ENCODE measurements around the gene MINDY3.

The MINDY3 gene

DNA sequence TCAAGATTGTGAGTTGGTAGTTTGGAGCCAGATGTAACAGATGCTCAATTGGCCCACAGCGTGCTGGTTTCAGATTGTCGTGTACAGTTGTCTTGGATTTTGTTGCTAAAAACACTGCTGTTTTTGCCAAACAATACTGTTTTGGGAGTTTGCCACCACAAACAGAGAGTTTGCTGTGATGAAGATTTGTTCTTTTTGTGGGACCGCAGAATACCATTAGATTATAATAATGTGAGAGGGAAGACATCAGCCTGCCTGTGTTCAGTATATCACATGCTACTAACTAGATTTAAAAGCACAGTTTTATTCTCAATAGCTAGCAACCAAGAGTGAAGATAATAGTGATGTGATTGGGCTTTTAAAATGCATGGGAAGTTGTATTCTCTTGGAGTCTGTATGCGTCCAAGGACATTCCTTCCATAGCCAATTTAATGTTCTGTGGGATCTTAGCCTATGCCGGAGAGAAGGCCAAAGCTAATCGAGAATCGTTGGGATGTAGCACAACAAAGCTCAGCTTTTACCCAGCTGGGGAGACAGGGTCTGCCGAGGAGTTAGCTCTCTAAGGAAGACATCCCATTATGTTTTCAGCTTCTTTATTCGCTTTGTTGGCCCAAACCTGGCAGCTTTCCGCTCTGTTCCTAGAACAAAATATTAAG is 121.9 kb downstream of the MINDY3 start:
- H3K4me3 ChIP-seq (ENCODE audit: low read depth, low read length): no peak overlapping the region
- in situ Hi-C loops (cut with HindIII; ENCODE audit: low pct_ligation_motif_present, low sequenced_read_pairs): no loop called here
- TF ChIP-seq, protein P1, sequence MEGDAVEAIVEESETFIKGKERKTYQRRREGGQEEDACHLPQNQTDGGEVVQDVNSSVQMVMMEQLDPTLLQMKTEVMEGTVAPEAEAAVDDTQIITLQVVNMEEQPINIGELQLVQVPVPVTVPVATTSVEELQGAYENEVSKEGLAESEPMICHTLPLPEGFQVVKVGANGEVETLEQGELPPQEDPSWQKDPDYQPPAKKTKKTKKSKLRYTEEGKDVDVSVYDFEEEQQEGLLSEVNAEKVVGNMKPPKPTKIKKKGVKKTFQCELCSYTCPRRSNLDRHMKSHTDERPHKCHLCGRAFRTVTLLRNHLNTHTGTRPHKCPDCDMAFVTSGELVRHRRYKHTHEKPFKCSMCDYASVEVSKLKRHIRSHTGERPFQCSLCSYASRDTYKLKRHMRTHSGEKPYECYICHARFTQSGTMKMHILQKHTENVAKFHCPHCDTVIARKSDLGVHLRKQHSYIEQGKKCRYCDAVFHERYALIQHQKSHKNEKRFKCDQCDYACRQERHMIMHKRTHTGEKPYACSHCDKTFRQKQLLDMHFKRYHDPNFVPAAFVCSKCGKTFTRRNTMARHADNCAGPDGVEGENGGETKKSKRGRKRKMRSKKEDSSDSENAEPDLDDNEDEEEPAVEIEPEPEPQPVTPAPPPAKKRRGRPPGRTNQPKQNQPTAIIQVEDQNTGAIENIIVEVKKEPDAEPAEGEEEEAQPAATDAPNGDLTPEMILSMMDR (IDR thresholded peaks at IDR 0.05; ENCODE audit: low read depth, low read length, missing control alignments): no peak
- DNase-seq: peak; percentile 7
- H3K36me3 ChIP-seq (replicated peaks): no peaks in the 10 kb centered on the region
- H3K27me3 ChIP-seq (replicated peaks): no peaks in the 10 kb centered on the region
- H3K27ac ChIP-seq: no peak overlapping the region

DNA sequence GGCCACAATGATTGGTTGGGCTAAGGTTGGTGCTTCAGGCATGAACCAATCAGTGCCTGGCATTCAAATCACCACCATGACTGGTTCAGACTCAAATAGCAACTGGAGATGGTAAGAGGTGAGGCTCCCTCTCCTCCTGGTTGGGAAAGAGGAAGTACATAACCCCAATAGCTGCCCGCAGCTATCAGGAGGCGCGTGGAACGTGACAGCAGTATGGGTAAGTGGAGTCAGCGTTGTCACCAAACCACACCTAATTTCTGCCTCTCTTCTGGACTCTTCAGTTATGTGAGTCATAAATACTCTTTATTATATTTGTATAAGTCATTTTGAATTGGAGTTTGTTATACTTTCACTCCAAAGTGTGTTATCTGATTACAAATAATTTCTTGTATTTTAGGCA is 122.7 kb downstream of the MINDY3 start:
- TF ChIP-seq, protein P1 (IDR thresholded peaks at IDR 0.05; ENCODE audit: low read depth, low read length, missing control alignments): no peak
- DNase-seq: no peak

DNA sequence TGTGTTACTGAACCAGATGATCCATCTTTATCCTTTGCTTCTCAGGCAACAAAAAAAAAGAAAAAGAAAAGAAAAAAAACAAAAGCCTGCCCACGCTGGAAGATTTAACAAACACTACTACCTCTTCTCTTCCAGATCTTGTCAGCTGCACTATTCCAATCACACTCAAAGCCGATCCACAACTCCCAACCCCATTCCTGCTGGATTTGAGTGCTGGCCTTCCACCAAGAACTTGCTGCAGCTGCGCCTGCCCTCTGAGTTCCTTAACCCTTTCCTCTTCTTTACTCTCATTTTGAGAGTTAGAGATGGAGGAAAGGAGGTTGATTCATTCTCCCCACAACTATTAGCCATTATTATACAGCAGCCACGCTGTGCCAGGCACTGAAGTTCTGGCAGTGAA is 124.5 kb downstream of the MINDY3 start:
- Histone ChIP-seq H3K36me3 (replicated peaks) (no peaks in the 10 kb centered on the region), H3K27me3 (replicated peaks) (no peaks in the 10 kb centered on the region), H3K27ac (no peak overlapping the region), H3K4me3 (ENCODE audit: low read depth, low read length) (no peak overlapping the region)
- no peak for DNase-seq
- in situ Hi-C loops (cut with HindIII; ENCODE audit: low pct_ligation_motif_present, low sequenced_read_pairs): no loop called here
- TF ChIP-seq, protein P1 (IDR thresholded peaks at IDR 0.05; ENCODE audit: low read depth, low read length, missing control alignments): no peak

More for the DNA sequence above, 122.7 kb downstream of the MINDY3 start:
- in situ Hi-C loops (cut with HindIII; ENCODE audit: low pct_ligation_motif_present, low sequenced_read_pairs): no loop called here
- no peak overlapping the region for H3K4me3 ChIP-seq (ENCODE audit: low read depth, low read length)
- no peaks in the 10 kb centered on the region for H3K36me3 ChIP-seq (replicated peaks)
- no peaks in the 10 kb centered on the region for H3K27me3 ChIP-seq (replicated peaks)
- no peak overlapping the region for H3K27ac ChIP-seq

DNA sequence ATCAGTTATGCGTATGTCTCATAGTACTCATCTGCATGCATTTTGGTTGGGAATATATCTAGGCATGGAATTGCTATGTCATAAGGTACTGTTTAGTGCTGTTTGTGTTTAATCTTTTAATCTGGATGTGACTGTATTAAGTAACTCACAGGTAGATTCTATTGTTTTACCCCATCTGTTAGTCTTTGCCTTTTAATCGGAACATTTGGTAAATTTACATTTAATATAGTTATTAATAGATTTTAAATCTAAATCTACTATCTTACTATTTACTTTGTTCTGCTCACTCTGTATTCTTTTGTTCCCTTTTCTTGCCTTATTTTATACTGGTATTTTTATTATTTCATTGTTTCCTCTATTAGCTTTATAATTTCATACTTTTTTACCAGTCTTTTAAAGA is 130.0 kb downstream of the MINDY3 start:
- DNase-seq: no peak
- Histone ChIP-seq H3K4me3 (ENCODE audit: low read depth, low read length) (no peak overlapping the region), H3K36me3 (replicated peaks) (no peaks in the 10 kb centered on the region), H3K27me3 (replicated peaks) (no peaks in the 10 kb centered on the region), H3K27ac (no peak overlapping the region)
- in situ Hi-C loops (cut with HindIII; ENCODE audit: low pct_ligation_motif_present, low sequenced_read_pairs): no loop called here
- TF ChIP-seq, protein P1 (IDR thresholded peaks at IDR 0.05; ENCODE audit: low read depth, low read length, missing control alignments): no peak

DNA sequence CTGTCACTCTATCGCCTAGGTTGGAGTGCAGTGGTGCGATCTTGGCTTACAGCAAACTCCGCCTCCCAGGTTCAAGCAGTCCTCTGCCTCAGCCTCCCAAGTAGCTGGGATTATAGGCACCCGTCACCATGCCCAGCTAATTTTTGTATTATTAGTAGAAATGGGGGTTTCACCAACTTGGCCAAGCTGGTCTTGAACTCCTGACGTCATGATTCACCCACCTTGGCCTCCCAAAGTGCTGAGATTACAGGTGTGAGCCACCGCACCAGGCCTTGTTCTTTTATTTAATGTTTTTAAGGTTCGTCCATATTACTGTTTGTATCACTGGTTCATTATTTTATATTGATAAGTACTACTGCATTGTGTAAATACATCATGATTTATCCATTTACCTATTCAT is 130.4 kb downstream of the MINDY3 start:
- H3K27me3 ChIP-seq (replicated peaks): no peaks in the 10 kb centered on the region
- in situ Hi-C loops (cut with HindIII; ENCODE audit: low pct_ligation_motif_present, low sequenced_read_pairs): no loop called here
- H3K27ac ChIP-seq: no peak overlapping the region
- no peak overlapping the region for H3K4me3 ChIP-seq (ENCODE audit: low read depth, low read length)
- TF ChIP-seq, protein P1 (IDR thresholded peaks at IDR 0.05; ENCODE audit: low read depth, low read length, missing control alignments): no peak
- DNase-seq: no peak
- H3K36me3 ChIP-seq (replicated peaks): no peaks in the 10 kb centered on the region

Measured in brain microvascular endothelial cell (primary cell).